CD4-positive, alpha-beta T cell treated with Interleukin-17A for 4 hours (primary cell): Measurements from ENCODE around the gene POU3F2.

Source experiments
- DNase-seq: peaks from one replicate; pipeline ENCODE4 v3.0.0-alpha.2; 2020; ENCODE audit warnings: mixed read lengths

POU3F2 gene

GRCh38 chr6:98834060-98835031 lies at the start of gene POU3F2:
Gene POU3F2 (plus strand): TSS chr6:98834574. CDS start chr6:98834874, 300 bp downstream.
- peak; percentile 80 for DNase-seq

- no peak for DNase-seq
Observed at GRCh38 chr6:98787435-98787834, 46.9 kb upstream of the POU3F2 start.

GRCh38 chr6:98787961-98788360 lies 46.4 kb upstream of the POU3F2 start:
- DNase-seq = no peak

GRCh38 chr6:98794307-98794842 lies 40.0 kb upstream of the POU3F2 start:
- no peak for DNase-seq

GRCh38 chr6:98797217-98797994 lies 37.0 kb upstream of the POU3F2 start:
- no peak for DNase-seq

GRCh38 chr6:98800866-98801265 lies 33.5 kb upstream of the POU3F2 start:
- no peak for DNase-seq

GRCh38 chr6:98808541-98809210 lies 25.7 kb upstream of the POU3F2 start:
- DNase-seq = no peak

GRCh38 chr6:98812220-98812619 lies 22.2 kb upstream of the POU3F2 start:
- no peak for DNase-seq

GRCh38 chr6:98816799-98817198 lies 17.6 kb upstream of the POU3F2 start:
- no peak for DNase-seq

GRCh38 chr6:98821756-98822405 lies 12.5 kb upstream of the POU3F2 start:
- no peak for DNase-seq

- DNase-seq = no peak
Observed at GRCh38 chr6:98823428-98824161, 10.8 kb upstream of the POU3F2 start.

GRCh38 chr6:98824162-98824901 lies 10.0 kb upstream of the POU3F2 start:
- no peak for DNase-seq

- no peak for DNase-seq
Observed at GRCh38 chr6:98824902-98825599, 9.3 kb upstream of the POU3F2 start.

GRCh38 chr6:98825600-98826230 lies 8.7 kb upstream of the POU3F2 start:
- no peak for DNase-seq

GRCh38 chr6:98827295-98828159 lies 6.8 kb upstream of the POU3F2 start:
- no peak for DNase-seq

- no peak for DNase-seq
Observed at GRCh38 chr6:98828211-98828788, 6.1 kb upstream of the POU3F2 start.

- DNase-seq = no peak
Observed at GRCh38 chr6:98828941-98829411, 5.4 kb upstream of the POU3F2 start.

- no peak for DNase-seq
Observed at GRCh38 chr6:98830146-98830545, 4.2 kb upstream of the POU3F2 start.
